ENCODE data around the gene HRK. TPM values are rescaled to one million over a fixed set of nuclear protein-coding genes. Genes with fewer than 3 reads are reported as not detected.

Gene HRK
- total and polyA plus RNA-seq, 9 of the 15 experiments (the other 6 are each of a cell fraction or from before 2014, with no cell fraction given): 0.01 to 0.05 (median 0.04) TPM; not detected in 6

- no peak overlapping the region for H3K4me3 ChIP-seq
- no peaks in the 10 kb centered on the region for H3K79me2 ChIP-seq (ENCODE audit: control insufficient read depth, insufficient read depth, low read length)
- ATAC-seq (peak; percentile 24; the same call in 1 of the 3 replicates), DNase-seq (ENCODE audit: extremely low read depth in 1 of 4, low spot score in 3 of 4) (peak in 1 of 4 experiments; percentile 13), FAIRE-seq (no peak)
- H3K27me3 ChIP-seq (ENCODE audit: control insufficient read depth in 2 of 2, insufficient read depth in 2 of 2, low read length in 2 of 2): peaks cover 44 to 64% of the 10 kb centered on the region in 2 experiments
- ChIA-PET POLR2A (no interaction called here), CTCF (ENCODE audit: low intra/inter-chr PET ratio) (interaction anchor here (0.6 to 2.0 kb wide), 3 partner anchors 17 to 885 kb away, joined by 3 to 10 read pairs (median 3); no protein-coding TSS in a partner anchor)
- in situ Hi-C loops (cut with MboI) (no loop called here), intact Hi-C loops (cut with micrococcal nuclease) (loop anchor here (1.0 kb wide), 1 partner anchor 179 kb away; no protein-coding TSS in a partner anchor)
- no TSS peak for BruUV-seq (replicated peaks)
- no peak overlapping the region for H3K9ac ChIP-seq (ENCODE audit: insufficient read depth in 1 of 2, low read depth in 2 of 2, low read length in 2 of 2)
- no peak overlapping the region for H3K4me2 ChIP-seq (ENCODE audit: insufficient read depth, low read length)
- H3K9me3 ChIP-seq (replicated peaks; ENCODE audit: control insufficient read depth, insufficient read depth, low read depth, low read length): no peaks in the 10 kb centered on the region
- TF ChIP-seq RAD21 (CRISPR knock-in tag; conservative IDR thresholded peaks at IDR 0.05 in 1 of 2, IDR thresholded peaks at IDR 0.05 in 1 of 2) (peak; percentile 16 to 39; a peak in 2 of 4 replicates), CTCF (IDR thresholded peaks at IDR 0.05 in 2 of 3, conservative IDR thresholded peaks at IDR 0.05 in 1 of 3; ENCODE audit: insufficient read depth in 2 of 3, low read depth in 1 of 3, low read length in 3 of 3) (peak in 2 of 3 experiments; percentile 16 to 45; a peak in 2 of 6 replicates), ZNF124 (CRISPR knock-in tag; IDR thresholded peaks at IDR 0.05) (no peak)
- peaks cover 6% of the 10 kb centered on the region; the same call in 1 of the 2 replicates for H4K20me1 ChIP-seq (replicated peaks; ENCODE audit: control insufficient read depth, insufficient read depth, low read length)
- 8% methylated on average over 6 of the region's 6 CpGs for WGBS (ENCODE audit: insufficient coverage, low coverage, missing lambda C conversion rate)
- no peaks in the 10 kb centered on the region for H3K36me3 ChIP-seq (ENCODE audit: control insufficient read depth, insufficient read depth, low read length)
- H3K9me1 ChIP-seq (ENCODE audit: control insufficient read depth, insufficient read depth, low read length): no peaks in the 10 kb centered on the region
- peaks cover 0 to 29% of the 10 kb centered on the region in 2 experiments; a peak in 3 of 5 replicates for H3K4me1 ChIP-seq (replicated peaks in 1 of 2; ENCODE audit: control insufficient read depth in 2 of 2, insufficient read depth in 2 of 2, low read length in 2 of 2)
- no peak overlapping the region for H3K27ac ChIP-seq (ENCODE audit: extremely low read depth, low read depth, low read length)
- H2AFZ ChIP-seq (ENCODE audit: low read depth, low read length): no peak overlapping the region
Measured at GRCh38 chr12:116882742-116883141, 1.5 kb upstream of the HRK start.
